Right atrium auricular region (tissue), 2 donors: ENCODE results near the gene TPRG1L. TPM values are rescaled to one million over a fixed set of nuclear protein-coding genes. Genes with fewer than 3 reads are reported as not detected.
"Not testable (repeated sequence)": the region's sequence is repeated elsewhere in the genome, so short reads cannot be mapped to it uniquely, and the experiment has no call there.

Experiments
- DNase-seq: peaks from one replicate; pipeline ENCODE4 v3.0.0-alpha.2; 2019; ENCODE audit warnings: low spot score
- H3K27ac ChIP-seq, 2 donors: fragments of 200-600 bp; sonication (generic); 1 replicate in 1 of 2; 2 replicates in 1 of 2; pipeline ENCODE4 v1.5.1; 2016 to 2019
- H3K27me3 ChIP-seq, 2 donors: fragments of 200-600 bp; sonication (generic); one replicate each; pipeline versions ENCODE4 v1.5.1 to v1.6.0; 2017 to 2019
- H3K36me3 ChIP-seq: fragments of 200-600 bp; sonication (generic); one replicate; pipeline ENCODE4 v1.5.1; 2016
- H3K4me1 ChIP-seq, 2 donors: fragments of 200-600 bp; sonication (generic); one replicate each; pipeline versions ENCODE4 v1.5.1 to v1.6.0; 2017 to 2019
- H3K4me3 ChIP-seq, 2 donors: fragments of 200-600 bp; sonication (generic); 1 replicate in 1 of 2; 2 replicates in 1 of 2; pipeline ENCODE4 v1.5.1; 2017 to 2019; ENCODE audit warnings: mild to moderate bottlenecking in 1 of 2, moderate library complexity in 1 of 2
- H3K9me3 ChIP-seq, 2 donors: fragments of 200-600 bp; sonication (generic); one replicate each; pipeline ENCODE4 v1.5.1; 2019
- total RNA-seq, 2 donors: library from RNA; depleted of rRNA; stranded (reverse); fragments of >200 nt; gene quantifications; one replicate each; pipeline ENCODE4 v1.1.0, GENCODE V29; 2016
- TF ChIP-seq, protein P1 (sequence below), 2 donors: fragments of 200-600 bp; sonication (generic); IDR thresholded peaks; one replicate each; pipeline ENCODE4 v1.5.1; 2019; ENCODE audit warnings: antibody characterized with exemption in 2 of 2

The TPRG1L gene
- total RNA-seq, 2 donors from 2014 or later, result 30.0 to 33.3 TPM

DNA sequence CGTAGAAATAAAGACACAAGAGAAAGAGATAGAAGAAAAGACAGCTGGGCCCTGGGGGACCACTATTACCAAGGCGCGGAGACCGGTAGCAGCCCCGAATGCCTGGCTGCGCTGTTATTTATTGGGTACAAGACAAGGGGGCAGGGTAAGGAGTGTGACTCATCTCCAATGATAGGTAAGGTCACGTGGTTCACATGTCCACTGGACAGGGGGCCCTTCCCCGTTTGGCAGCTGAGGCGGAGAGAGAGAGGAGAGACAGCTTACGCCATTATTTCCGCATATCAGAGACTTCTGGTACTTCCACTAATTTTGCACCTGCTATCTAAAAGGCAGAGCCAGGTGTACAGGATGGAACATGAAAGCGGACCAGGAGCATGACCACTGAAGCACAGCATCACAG, 4.1 kb upstream of the TPRG1L start:
- Histone ChIP-seq H3K27ac (no peak overlapping the region), H3K27me3 (no peaks in the 10 kb centered on the region), H3K4me1 (peaks cover 0 to 32% of the 10 kb centered on the region in 2 donors), H3K9me3 (no peaks in the 10 kb centered on the region), H3K36me3 (no peaks in the 10 kb centered on the region), H3K4me3 (no peak overlapping the region)
- TF ChIP-seq, protein P1, sequence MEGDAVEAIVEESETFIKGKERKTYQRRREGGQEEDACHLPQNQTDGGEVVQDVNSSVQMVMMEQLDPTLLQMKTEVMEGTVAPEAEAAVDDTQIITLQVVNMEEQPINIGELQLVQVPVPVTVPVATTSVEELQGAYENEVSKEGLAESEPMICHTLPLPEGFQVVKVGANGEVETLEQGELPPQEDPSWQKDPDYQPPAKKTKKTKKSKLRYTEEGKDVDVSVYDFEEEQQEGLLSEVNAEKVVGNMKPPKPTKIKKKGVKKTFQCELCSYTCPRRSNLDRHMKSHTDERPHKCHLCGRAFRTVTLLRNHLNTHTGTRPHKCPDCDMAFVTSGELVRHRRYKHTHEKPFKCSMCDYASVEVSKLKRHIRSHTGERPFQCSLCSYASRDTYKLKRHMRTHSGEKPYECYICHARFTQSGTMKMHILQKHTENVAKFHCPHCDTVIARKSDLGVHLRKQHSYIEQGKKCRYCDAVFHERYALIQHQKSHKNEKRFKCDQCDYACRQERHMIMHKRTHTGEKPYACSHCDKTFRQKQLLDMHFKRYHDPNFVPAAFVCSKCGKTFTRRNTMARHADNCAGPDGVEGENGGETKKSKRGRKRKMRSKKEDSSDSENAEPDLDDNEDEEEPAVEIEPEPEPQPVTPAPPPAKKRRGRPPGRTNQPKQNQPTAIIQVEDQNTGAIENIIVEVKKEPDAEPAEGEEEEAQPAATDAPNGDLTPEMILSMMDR (IDR thresholded peaks at IDR 0.05), result no peak
- DNase-seq, result no peak

DNA sequence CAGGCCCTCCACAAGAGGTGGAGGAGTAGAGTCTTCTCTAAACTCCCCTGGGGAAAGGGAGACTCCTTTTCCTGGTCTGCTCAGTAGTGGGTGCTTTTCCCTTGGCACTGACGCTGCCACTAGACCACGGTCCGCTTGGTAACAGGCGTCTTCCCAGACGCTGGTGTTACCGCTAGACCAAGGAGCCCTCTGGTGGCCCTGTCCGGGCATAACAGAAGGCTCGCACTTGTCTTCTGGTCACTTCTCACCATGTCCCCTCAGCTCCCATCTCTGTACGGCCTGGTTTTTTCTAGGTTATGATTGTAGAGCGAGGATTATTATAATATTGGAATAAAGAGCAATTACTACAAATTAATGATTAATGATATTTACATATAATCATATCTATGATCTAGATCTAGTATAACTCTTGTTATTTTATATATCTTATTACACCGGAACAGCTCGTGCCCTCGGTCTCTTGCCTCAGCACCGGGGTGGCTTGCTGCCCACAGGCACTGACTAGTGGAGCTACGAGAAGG, 3.6 kb upstream of the TPRG1L start:
- TF ChIP-seq, protein P1 (IDR thresholded peaks at IDR 0.05), result peak; percentile 35 to 71
- H3K4me1 ChIP-seq, result peaks cover 0 to 35% of the 10 kb centered on the region in 2 donors

DNA sequence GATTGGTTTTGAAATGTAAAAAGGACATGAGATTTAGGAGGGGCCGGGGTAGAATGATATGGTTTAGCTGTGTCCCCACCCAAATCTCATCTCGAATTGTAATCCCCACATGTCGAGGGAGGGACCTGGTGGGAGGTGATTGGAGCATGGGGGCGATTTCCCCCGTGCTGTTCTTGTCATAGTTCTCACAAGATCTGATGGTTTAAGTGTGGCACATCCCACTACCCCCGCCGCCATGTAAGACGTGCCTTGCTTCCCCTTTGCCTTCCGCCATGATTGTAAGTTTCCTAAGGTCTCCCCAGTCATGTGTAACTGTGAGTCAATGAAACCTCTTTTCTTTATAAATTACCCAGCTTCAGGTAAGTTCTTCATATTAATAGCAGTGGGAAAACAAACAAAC, 2.7 kb upstream of the TPRG1L start:
- H3K4me3 ChIP-seq, H3K27ac ChIP-seq, H3K27me3 ChIP-seq, DNase-seq, H3K9me3 ChIP-seq, H3K36me3 ChIP-seq: not testable (repeated sequence)
- H3K4me1 ChIP-seq, result peaks cover 0 to 35% of the 10 kb centered on the region in 2 donors

More for the DNA sequence above, 3.6 kb upstream of the TPRG1L start:
- H3K4me3 ChIP-seq, H3K27ac ChIP-seq, H3K27me3 ChIP-seq, H3K36me3 ChIP-seq, H3K9me3 ChIP-seq, DNase-seq: not testable (repeated sequence)

DNA sequence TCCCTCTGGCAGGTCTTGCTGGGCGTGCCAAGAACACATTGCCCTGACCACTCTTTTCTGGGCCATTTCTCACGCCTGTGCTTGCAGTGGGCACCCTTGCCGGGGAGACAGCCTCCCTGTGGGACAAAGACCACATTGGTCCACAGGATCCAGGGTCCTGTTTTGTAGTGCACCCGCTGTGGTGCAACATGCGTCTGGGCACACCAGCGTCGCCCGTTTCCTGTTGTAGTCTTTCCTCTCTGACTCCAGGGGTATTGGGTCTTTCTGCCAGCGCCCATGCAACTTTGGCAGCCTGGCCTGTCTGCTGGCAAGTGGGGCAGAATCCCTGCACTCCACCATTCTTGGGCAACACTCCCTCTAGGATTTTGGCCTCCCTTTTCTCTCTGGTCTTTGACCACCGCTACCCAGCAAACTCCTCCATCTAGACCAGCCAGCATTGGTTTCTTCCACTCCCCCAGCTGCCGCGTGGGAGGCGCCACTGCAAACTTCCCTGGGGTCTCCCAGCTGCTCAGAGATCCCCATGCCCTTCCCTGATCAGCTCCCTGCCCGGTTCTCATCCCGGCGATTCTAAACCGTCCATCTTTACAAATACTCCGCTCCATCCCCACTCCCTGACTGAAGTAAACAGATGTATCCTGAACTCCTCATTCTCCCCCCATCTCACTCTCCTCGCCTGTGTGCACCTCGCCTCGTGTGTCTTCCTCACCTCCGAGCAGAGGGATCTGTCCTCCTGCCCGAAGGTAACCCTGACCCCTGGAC, 1.2 kb upstream of the TPRG1L start:
- TF ChIP-seq, protein P1 (IDR thresholded peaks at IDR 0.05), result no peak
- H3K27ac ChIP-seq, result peak overlapping the region; percentile 57 to 81
- no peaks in the 10 kb centered on the region for H3K9me3 ChIP-seq
- peaks cover 14% of the 10 kb centered on the region for H3K36me3 ChIP-seq
- H3K4me3 ChIP-seq, result peak overlapping the region; percentile 87 to 98
- H3K27me3 ChIP-seq, result no peaks in the 10 kb centered on the region
- H3K4me1 ChIP-seq, result peaks cover 0 to 32% of the 10 kb centered on the region in 2 donors
- no peak for DNase-seq

DNA sequence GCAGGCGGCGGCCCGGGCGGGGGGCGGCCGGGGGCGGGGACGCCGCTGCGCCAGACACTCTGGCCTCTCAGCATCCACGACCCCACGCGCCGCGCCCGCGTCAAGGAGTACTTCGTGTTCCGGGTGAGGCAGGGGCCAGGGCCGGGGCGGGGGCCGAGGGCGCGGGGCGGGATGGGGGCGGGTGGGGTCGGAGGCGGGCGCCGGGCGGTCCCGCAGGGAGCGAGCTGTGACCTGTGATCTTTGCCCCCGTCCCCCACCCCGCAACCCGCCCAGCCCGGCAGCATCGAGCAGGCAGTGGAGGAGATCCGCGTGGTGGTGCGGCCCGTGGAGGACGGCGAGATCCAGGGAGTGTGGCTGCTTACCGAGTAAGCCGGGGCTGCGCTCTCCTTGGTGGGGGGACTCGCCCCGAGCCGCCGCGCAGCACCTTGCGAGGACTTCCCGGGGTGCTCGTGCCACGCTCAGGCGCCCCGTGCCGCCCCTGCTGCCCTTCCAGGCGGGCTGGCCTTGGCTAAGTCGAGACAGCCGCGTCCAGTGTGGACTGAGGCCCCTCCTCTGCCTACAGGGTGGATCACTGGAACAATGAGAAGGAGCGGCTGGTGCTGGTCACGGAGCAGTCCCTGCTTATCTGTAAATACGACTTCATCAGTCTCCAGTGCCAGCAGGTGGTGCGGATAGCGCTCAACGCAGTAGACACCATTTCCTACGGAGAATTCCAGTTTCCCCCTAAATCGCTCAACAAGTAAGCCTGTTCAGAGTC, 514 bp downstream of the TPRG1L start:
- DNase-seq, result no peak
- Histone ChIP-seq H3K36me3 (peaks cover 31% of the 10 kb centered on the region), H3K27ac (peak overlapping the region; percentile 67 to 71), H3K4me3 (peak overlapping the region; percentile 87 to 98), H3K9me3 (no peaks in the 10 kb centered on the region), H3K4me1 (peaks cover 0 to 24% of the 10 kb centered on the region in 2 donors), H3K27me3 (no peaks in the 10 kb centered on the region)
- TF ChIP-seq, protein P1 (IDR thresholded peaks at IDR 0.05), result no peak

DNA sequence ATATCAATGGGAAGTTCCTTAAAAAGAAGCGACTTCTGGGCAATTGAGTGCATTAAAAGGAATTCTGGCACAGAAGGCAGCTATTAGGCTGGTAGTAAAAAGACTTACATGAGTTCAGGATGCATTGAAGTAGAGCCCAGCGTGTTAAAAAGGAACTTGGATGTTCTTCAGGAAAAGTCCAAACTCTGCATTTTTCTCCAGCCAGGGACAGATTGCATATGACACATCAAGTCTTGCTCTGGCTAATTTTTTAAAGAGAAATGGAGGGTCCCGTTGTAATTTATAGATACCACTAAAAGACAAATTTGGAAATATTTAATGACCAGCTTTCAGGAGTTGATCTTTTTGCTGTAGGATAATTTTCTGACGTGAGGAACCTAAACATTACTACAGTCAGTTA, 1.2 kb downstream of the TPRG1L start:
- peaks cover 32% of the 10 kb centered on the region for H3K36me3 ChIP-seq

More for the DNA sequence above, 1.2 kb downstream of the TPRG1L start:
- H3K4me1 ChIP-seq, result peaks cover 0 to 24% of the 10 kb centered on the region in 2 donors
- no peak for DNase-seq
- no peak overlapping the region for H3K27ac ChIP-seq
- H3K9me3 ChIP-seq, result no peaks in the 10 kb centered on the region
- H3K27me3 ChIP-seq, result no peaks in the 10 kb centered on the region
- TF ChIP-seq, protein P1 (IDR thresholded peaks at IDR 0.05), result no peak
- no peak overlapping the region for H3K4me3 ChIP-seq
